ENCODE data around the gene RAB3C.
A peak's percentile ranks its signal among the peaks of the same experiment; 100 is the strongest.

RAB3C gene

DNA sequence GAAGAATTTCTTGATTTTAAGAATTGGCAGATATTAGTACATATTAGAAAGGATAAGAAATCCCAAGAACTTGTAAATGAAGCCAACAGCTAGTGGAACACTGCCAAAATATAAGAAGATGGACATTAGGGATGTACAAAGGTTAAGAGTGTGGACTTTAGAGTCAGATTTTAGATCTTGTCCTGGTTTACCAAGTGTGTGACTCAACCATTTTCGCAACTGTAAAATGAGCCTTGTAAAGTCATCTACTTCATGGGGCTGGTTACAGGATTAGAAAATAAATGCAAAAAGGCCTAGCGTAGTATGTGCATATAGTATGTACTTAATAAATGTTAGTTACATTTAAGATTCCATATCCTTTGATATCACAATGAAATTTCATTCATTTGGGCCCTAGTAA lies 260.0 kb downstream of the RAB3C start:
- DNase-seq, result no peak

GRCh38 chr5:58844395-58844794 lies 261.5 kb downstream of the RAB3C start:
- DNase-seq, result no peak

DNA sequence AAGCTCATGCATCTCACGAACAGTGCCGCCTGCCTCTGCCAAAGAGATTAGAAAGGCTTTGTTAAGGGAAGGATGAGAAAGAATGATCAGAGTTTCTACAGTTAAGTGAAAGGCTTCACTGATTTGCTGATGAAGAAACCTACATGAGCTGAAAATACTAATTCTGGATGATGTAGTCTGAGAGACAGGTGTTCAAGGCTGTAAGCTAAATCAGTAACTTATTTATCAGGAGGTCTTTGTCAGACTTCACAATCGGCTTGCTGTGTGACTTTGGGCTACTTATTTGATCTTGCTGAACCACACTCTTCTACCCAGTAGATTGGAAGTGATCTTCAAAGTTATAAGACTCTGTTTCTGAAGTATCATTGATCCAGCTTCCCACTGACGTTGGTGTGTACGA lies 264.2 kb downstream of the RAB3C start:
- no peak for DNase-seq

DNA sequence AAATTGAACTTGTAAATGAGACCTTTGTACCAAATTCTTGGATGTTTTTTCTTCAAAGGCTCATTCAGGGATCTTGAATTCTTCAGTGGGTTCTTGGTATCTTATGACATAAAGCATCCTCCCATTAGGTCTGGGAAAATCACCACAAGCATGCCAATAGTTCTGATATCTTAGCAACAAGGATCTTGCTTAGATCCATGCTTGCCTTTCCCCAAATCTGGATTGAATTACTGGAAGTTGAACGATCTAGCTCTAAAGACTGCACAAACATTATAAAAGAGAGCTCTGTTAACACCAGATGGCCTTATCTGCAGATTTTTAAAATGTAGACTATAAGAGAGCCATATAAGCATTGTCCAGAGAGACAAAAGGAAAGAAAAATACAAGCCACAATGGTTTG lies 266.3 kb downstream of the RAB3C start:
- no peak for DNase-seq

GRCh38 chr5:58849921-58850667 lies 267.2 kb downstream of the RAB3C start:
- peak; percentile 80 for DNase-seq

GRCh38 chr5:58851153-58851552 lies 268.3 kb downstream of the RAB3C start:
- no peak for DNase-seq

DNA sequence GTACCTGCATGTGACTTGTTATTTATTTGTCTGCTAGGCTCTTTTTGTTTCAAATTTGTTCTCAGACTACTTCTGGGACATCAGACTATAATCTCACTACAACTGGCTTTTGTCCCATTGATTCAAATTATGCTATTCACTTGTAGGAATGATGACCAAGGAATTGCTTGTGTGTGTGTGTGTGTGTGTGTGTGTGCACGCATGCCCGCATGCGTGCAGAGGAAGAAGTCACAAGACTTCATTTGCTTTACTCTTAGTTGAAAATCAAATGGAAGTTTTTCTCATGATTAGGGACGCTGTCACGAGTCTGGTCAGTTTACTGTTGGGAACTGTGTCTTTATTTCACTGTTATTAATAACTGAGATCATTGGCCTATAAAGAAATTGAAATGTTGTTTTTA lies 268.7 kb downstream of the RAB3C start:
- DNase-seq, result no peak

DNA sequence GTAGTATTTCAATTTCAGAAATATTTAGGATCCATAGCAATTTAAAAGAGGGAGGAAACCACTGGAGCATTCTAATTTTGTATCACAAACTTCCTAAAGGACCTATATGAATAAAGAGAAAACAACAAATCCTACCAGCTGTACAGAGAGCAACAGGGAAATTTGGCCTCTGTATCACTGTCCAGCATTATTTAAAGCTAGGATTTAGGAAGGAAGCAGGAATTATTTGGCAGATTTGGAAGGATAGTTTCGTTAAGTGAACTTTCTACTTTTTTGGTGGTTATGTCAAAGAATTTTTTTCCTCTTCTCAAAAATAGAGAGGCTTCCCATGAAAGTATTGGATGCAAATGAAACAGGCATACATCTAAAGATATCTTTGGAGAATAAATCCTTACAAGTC lies 269.7 kb downstream of the RAB3C start:
- DNase-seq, result no peak

DNA sequence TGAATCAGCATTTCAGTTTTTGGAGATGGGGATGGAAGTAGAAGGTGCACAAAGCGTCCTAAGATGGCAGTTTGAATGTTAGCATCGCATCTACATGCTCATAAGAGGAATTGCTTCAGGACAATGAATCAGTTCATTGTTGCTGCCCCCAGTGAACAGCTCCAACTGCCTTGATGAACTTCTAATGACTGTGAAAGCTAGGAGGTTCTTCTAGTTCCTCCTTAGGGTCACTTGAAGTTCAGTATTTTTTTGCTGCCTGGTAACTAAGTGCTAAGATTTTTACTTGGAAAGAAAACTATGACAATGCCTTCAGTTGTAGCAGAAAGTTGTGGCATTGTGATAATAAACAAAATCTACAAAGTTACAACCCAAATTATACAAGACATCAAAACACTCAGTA lies 271.6 kb downstream of the RAB3C start:
- DNase-seq, result no peak

GRCh38 chr5:58855851-58856739 lies 273.2 kb downstream of the RAB3C start:
- DNase-seq, result no peak

DNA sequence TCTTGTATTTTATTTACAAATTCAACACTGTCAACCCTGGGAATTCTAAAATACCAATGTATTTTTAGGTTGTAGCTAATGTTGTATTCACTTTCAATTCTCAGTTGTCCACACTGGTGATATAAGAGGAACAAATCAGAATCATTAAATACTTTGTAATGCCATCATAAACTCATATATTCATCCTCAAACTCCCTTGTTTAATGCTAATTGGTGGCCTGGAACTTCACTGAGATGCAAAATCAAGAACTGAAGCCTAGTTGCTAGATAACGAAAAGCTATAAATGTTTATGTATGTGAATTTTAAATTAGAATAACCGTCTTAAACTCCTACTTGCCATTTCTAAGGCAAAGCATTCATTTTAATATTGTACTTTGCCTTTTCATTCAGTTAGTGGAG lies 274.7 kb downstream of the RAB3C start:
- DNase-seq, result no peak

DNA sequence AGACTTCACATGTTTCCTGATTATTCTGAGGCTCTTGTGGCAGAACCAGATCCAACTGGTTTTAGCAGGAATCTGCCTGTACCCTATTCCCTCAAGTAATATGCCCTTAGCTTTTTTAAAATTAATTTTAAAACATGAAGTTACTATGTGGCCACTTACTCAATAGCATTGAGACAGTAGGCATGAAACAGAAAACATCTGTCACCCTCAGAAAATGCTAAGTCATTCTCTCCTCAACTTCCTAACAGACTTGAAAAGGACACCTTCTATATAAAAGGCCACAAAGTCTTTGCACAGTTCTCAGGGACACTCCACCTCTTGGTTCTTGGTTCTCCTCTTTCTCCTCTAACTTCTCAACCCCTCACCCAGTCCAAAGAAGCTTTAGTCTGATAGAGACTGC lies 277.8 kb downstream of the RAB3C start:
- DNase-seq, result no peak

DNA sequence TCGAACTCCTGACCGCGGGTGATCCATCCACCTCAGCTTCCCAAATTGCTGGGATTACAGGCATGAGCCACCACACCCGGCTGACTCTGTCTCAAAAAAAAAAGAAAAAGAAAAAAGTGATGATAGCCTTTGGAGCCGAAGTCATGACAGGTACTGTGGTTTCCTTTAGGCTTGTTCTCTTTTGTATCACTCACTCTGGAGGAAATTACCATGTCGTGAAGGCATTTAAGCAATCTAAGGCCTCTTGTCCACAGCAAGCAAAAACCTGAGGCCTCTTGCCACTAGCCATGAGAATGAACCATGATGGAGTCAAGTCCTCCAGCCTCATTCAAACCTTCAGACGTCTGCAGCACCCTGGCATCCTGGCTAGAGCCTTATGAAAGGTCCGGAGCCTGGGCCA lies 286.1 kb downstream of the RAB3C start:
- no peak for DNase-seq

GRCh38 chr5:58871648-58872242 lies 288.9 kb downstream of the RAB3C start:
- DNase-seq, result peak; percentile 64

DNA sequence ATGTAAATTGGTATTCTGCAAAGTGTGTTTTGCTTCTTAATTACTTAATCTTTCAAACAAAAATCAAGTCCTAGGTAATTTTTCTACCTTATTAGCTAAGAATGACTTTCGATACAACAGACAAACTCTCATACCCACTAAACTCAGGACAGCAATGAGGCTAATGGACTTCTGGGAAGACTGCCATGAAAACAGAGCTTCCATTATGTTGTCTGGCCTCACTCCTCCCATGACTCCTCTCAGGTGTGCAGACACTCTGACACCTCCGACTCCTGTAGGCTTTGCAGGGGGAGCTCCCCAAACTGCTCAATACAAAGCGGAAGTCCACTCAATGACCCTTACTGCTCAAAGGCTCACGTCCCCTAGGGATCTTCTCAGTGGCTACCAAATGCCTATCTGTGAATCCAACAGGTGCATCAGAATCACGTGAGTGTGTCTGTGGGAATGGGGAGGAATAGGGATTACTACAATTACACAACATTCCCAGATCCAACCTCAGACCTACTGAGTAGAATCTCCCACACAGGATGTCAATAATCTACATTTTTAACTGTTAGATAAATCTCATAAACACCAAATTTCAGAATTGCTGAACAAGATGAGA lies 289.9 kb downstream of the RAB3C start:
- DNase-seq, result no peak

GRCh38 chr5:58875599-58875998 lies 292.7 kb downstream of the RAB3C start:
- no peak for DNase-seq

DNA sequence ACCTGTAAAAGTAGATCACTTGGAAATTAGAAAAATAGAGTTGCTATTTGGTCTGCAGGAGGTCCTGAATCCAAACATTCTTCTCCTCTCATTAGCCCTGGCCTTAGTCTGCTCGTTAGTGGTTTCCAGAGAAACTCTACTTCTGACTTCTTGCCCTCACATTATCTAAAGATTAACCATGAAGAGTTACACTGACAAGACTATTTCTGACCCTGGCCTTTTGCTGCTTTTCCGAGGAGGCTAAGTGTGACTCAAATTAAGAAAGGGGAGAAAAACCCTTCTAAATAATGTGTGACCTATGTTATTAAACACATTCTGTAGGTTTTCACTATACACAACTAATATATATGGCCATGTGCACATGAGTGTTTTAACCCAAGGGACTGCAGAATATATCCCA lies 302.4 kb downstream of the RAB3C start:
- DNase-seq, result no peak

DNA sequence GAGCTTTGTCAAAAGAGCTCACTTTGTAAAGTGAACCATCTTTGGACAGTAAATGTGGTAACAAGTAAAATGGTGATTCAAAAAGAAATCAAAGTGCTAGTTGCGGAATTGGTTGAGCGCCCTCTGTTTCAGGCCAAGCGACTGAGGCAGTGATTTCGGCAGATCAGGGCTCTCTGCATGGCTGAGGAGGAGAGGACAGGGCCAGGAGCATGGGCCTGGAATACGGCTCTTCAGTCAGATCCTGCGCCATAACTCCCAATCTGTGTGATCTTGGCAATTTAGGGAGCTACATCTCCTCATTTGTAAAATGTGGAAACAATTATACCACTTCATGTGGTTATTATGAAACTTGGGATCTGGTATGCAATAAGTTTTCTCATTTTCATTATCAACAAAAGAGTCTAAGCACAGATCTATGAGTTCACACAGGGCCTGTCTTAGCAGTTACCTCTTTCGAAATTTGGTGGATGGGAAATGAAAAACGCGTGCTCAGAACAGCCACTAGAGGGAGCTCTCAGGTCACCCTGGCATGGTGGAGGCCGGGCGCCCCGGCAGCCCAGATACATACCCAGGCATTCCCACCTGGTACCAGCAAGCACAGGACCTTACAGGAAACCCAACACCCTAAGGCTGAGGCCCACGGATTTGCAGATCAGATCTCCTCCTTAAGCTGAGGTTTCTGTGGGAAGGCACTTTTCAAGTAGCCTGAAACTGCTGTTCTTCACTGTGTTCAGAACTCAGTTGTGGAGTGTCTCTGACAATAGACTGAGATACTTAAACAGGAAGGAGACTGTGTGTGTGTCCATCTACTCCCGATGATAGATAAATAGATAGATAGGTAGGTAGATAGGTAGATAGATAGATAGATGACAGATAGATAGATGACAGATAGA lies 303.7 kb downstream of the RAB3C start:
- DNase-seq, result peak; percentile 81

- no peak for DNase-seq
Measured at GRCh38 chr5:58887311-58887710, 304.4 kb downstream of the RAB3C start.

DNA sequence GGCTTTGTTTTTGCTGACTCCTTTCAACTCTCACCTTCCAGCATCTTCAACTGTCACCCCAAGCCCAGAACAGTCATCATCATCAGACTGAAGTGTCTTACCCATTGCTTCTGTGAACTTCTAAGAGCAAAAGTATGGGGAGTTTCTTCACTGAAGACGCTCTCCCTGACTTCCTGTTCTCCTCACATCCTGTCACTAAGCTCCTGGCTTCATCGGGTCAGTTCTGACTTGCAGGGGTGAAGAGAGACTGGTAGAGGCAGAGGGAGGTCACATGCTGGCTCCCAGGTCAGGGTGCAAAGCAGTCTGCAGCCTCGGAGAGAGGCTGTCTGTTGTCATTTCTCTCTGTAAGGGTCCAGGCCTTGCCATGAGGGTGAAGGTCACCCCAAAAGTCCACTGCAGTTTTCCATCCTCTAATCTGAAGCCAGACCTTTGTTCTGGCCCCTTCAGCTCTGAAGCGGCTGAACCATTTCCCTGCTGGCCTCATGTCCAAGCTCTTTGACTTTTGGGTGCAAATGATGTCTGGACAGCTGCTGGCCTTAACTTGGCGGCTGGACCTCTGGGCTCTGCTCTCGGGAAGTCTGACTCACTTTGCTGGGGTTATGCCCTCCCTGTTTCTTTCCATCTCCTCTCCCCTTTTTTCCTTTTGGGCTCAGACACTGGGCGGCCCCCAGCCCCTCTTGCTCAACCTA lies 305.0 kb downstream of the RAB3C start:
- no peak for DNase-seq

- DNase-seq, result no peak
Measured at GRCh38 chr5:58890265-58890664, 307.4 kb downstream of the RAB3C start.

GRCh38 chr5:58890701-58891085 lies 307.8 kb downstream of the RAB3C start:
- no peak for DNase-seq

Data from NCI-H82 (cell line).